Ovary (tissue), 3 donors: ENCODE data around the gene C9orf78.

Source experiments
- CTCF ChIP-seq, 3 donors: fragments of 450-650 bp in 2 of 3; fragments of 200-600 bp in 1 of 3; IDR thresholded peaks; one replicate each; pipeline versions ENCODE4 v1.5.1 to v1.8.0; 2016 to 2022; ENCODE audit warnings: antibody characterized with exemption in 3 of 3, mild to moderate bottlenecking in 1 of 3
- POLR2A ChIP-seq: fragments of 450-650 bp; IDR thresholded peaks from one replicate; pipeline ENCODE4 v1.6.1; 2017; ENCODE audit warnings: antibody characterized with exemption, mild to moderate bottlenecking, moderate library complexity
- donor health status: DM: no; HTN: no; CAD: no.

GRCh38 chr9:129874261-129875101, 39.4 kb upstream of the C9orf78 start:
- no peak for TF ChIP-seq POLR2A
- no peak for TF ChIP-seq CTCF (IDR thresholded peaks at IDR 0.05)
